ENCODE measurements around the gene ALK.

ALK gene

GRCh38 chr2:29789911-29790485, 131.4 kb downstream of the ALK start:
- no peak for DNase-seq (ENCODE audit: low read depth)

GRCh38 chr2:29787473-29788465, 133.6 kb downstream of the ALK start:
- DNase-seq (ENCODE audit: low read depth), result no peak

- no peak for DNase-seq (ENCODE audit: low read depth)
Observed at GRCh38 chr2:29786361-29786760, 135.0 kb downstream of the ALK start.

GRCh38 chr2:29783666-29784065, 137.7 kb downstream of the ALK start:
- DNase-seq (ENCODE audit: low read depth), result no peak

- no peak for DNase-seq (ENCODE audit: low read depth)
Observed at GRCh38 chr2:29782549-29783458, 138.6 kb downstream of the ALK start.

- no peak for DNase-seq (ENCODE audit: low read depth)
Observed at GRCh38 chr2:29782087-29782486, 139.3 kb downstream of the ALK start.

- DNase-seq (ENCODE audit: low read depth), result no peak
Observed at GRCh38 chr2:29780906-29781305, 140.5 kb downstream of the ALK start.

- peak; percentile 3 for DNase-seq (ENCODE audit: low read depth)
Observed at GRCh38 chr2:29777161-29777560, 144.2 kb downstream of the ALK start.

- no peak for DNase-seq (ENCODE audit: low read depth)
Observed at GRCh38 chr2:29776406-29776805, 145.0 kb downstream of the ALK start.

GRCh38 chr2:29775937-29776336, 145.4 kb downstream of the ALK start:
- DNase-seq (ENCODE audit: low read depth), result no peak

- DNase-seq (ENCODE audit: low read depth), result no peak
Observed at GRCh38 chr2:29774624-29775023, 146.8 kb downstream of the ALK start.

- no peak for DNase-seq (ENCODE audit: low read depth)
Observed at GRCh38 chr2:29770846-29771245, 150.5 kb downstream of the ALK start.

- DNase-seq (ENCODE audit: low read depth), result no peak
Observed at GRCh38 chr2:29769847-29770246, 151.5 kb downstream of the ALK start.

- DNase-seq (ENCODE audit: low read depth), result no peak
Observed at GRCh38 chr2:29767606-29768335, 153.6 kb downstream of the ALK start.

GRCh38 chr2:29766191-29766590, 155.2 kb downstream of the ALK start:
- peak; percentile 53 for DNase-seq (ENCODE audit: low read depth)

GRCh38 chr2:29765721-29766120, 155.7 kb downstream of the ALK start:
- peak; percentile 8 for DNase-seq (ENCODE audit: low read depth)

- DNase-seq (ENCODE audit: low read depth), result no peak
Observed at GRCh38 chr2:29763371-29763770, 158.0 kb downstream of the ALK start.

GRCh38 chr2:29762239-29762638, 159.1 kb downstream of the ALK start:
- no peak for DNase-seq (ENCODE audit: low read depth)

GRCh38 chr2:29761278-29761677, 160.1 kb downstream of the ALK start:
- no peak for DNase-seq (ENCODE audit: low read depth)

GRCh38 chr2:29760008-29760407, 161.4 kb downstream of the ALK start:
- DNase-seq (ENCODE audit: low read depth), result no peak

- DNase-seq (ENCODE audit: low read depth), result no peak
Observed at GRCh38 chr2:29759360-29759759, 162.0 kb downstream of the ALK start.

GRCh38 chr2:29755829-29756228, 165.6 kb downstream of the ALK start:
- DNase-seq (ENCODE audit: low read depth), result no peak
